SK-N-SH treated with all-trans-retinoic acid at 6 μM for 48 hours (cell line): ENCODE data around the gene TRIM17.

Experiments
- ARNTL ChIP-seq: fragments of 450-650 bp; formaldehyde crosslinking; IDR thresholded peaks from 2 replicates; pipeline ENCODE4 v1.5.0; 2020; ENCODE audit warnings: low read depth, mild to moderate bottlenecking, moderate library complexity, borderline replicate concordance
- CREB5 ChIP-seq: fragments of 250-450 bp; sonication (Bioruptor Pico); IDR thresholded peaks from 2 replicates; pipeline ENCODE4 v1.5.1; 2020; ENCODE audit warnings: low read depth, mild to moderate bottlenecking, moderate library complexity
- ISL1 ChIP-seq: fragments of 250-450 bp; sonication (Bioruptor Pico); IDR thresholded peaks from 2 replicates; pipeline ENCODE4 v2.1.2; 2022; ENCODE audit warnings: mild to moderate bottlenecking, moderate library complexity
- TOX ChIP-seq: fragments of 250-450 bp; sonication (Bioruptor Pico); IDR thresholded peaks from 2 replicates; pipeline ENCODE4 v1.8.0; 2021; ENCODE audit warnings: mild to moderate bottlenecking, moderate library complexity, borderline replicate concordance
- ZFP30 ChIP-seq: fragments of 450-650 bp; formaldehyde crosslinking; IDR thresholded peaks from 2 replicates; pipeline ENCODE4 v1.5.0; 2022; ENCODE audit warnings: mild to moderate bottlenecking, moderate library complexity
- TF ChIP-seq, protein P1 (sequence below): fragments of 250-450 bp; sonication (Bioruptor Pico); IDR thresholded peaks from 2 replicates; pipeline ENCODE4 v1.5.1; 2021; ENCODE audit warnings: mild to moderate bottlenecking, moderate library complexity

DNA sequence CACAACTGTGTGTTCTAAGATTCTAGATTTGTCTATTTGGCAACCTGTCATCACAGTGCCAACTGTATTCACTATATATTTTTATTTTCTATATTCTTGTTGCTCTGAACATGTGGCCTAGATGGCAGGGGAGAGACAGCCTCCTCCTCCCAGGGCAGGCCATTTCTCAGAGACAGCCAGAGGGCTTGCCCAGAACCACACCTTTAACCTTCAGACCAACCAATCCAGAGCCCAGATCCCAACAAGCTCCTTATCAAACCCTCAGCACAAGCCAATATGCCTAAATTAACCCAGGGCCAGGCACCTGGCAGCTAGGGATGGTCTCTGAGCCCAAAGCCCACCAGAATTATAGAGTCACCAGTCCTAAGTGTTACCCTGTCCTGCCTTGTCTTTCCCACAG lies 29.3 kb downstream of the TRIM17 start:
- no peak for TF ChIP-seq ARNTL (CRISPR knock-in tag)
- TF ChIP-seq, protein P1, sequence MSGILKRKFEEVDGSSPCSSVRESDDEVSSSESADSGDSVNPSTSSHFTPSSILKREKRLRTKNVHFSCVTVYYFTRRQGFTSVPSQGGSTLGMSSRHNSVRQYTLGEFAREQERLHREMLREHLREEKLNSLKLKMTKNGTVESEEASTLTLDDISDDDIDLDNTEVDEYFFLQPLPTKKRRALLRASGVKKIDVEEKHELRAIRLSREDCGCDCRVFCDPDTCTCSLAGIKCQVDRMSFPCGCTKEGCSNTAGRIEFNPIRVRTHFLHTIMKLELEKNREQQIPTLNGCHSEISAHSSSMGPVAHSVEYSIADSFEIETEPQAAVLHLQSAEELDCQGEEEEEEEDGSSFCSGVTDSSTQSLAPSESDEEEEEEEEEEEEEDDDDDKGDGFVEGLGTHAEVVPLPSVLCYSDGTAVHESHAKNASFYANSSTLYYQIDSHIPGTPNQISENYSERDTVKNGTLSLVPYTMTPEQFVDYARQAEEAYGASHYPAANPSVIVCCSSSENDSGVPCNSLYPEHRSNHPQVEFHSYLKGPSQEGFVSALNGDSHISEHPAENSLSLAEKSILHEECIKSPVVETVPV (CRISPR knock-in tag): no peak
- no peak for TF ChIP-seq ISL1
- TF ChIP-seq TOX: no peak
- TF ChIP-seq ZFP30 (CRISPR knock-in tag): no peak
- no peak for TF ChIP-seq CREB5
